COR-L47 (cell line): ENCODE results near the gene ZFP14.
"Not testable (repeated sequence)": the region's sequence is repeated elsewhere in the genome, so short reads cannot be mapped to it uniquely, and the experiment has no call there.

Experiments used
- DNase-seq: peaks from one replicate; lab custom pipeline; 2025; lab: John Stamatoyannopoulos, UW

Gene ZFP14

GRCh38 chr19:36330216-36330615 is 48.8 kb downstream of the ZFP14 start:
- DNase-seq = no peak

GRCh38 chr19:36329534-36329933 is 49.5 kb downstream of the ZFP14 start:
- not testable (repeated sequence) for DNase-seq

- not testable (repeated sequence) for DNase-seq
These were observed 52.4 kb downstream of the ZFP14 start for GRCh38 chr19:36326649-36327048.

- not testable (repeated sequence) for DNase-seq
These were observed 63.8 kb downstream of the ZFP14 start for GRCh38 chr19:36315164-36315563.

- DNase-seq = not testable (repeated sequence)
These were observed 64.9 kb downstream of the ZFP14 start for GRCh38 chr19:36314053-36314452.

GRCh38 chr19:36311098-36311760 is 67.8 kb downstream of the ZFP14 start:
- not testable (repeated sequence) for DNase-seq

GRCh38 chr19:36310416-36310990 is 68.5 kb downstream of the ZFP14 start:
- not testable (repeated sequence) for DNase-seq

GRCh38 chr19:36309759-36310158 is 69.2 kb downstream of the ZFP14 start:
- DNase-seq = not testable (repeated sequence)

GRCh38 chr19:36309309-36309708 is 69.7 kb downstream of the ZFP14 start:
- not testable (repeated sequence) for DNase-seq

GRCh38 chr19:36292317-36292716 is 86.7 kb downstream of the ZFP14 start:
- not testable (repeated sequence) for DNase-seq
